ENCODE results near the gene GPN2.
"Not testable (repeated sequence)": the region's sequence is repeated elsewhere in the genome, so short reads cannot be mapped to it uniquely, and the experiment has no call there.

The GPN2 gene

GRCh38 chr1:26900815-26901511 lies 10.9 kb upstream of the GPN2 start:
- DNase-seq (ENCODE audit: low spot score) = no peak

GRCh38 chr1:26900001-26900814 lies 10.1 kb upstream of the GPN2 start, which contains the start of gene GPATCH3:
Gene GPATCH3 (minus strand): TSS chr1:26900467. CDS start chr1:26900442, 25 bp downstream.
- peak; percentile 77 for DNase-seq (ENCODE audit: low spot score)

- DNase-seq (ENCODE audit: low spot score) = no peak
Measured at GRCh38 chr1:26897351-26897750, 7.3 kb upstream of the GPN2 start.

- DNase-seq (ENCODE audit: low spot score) = no peak
Measured at GRCh38 chr1:26894263-26894662, 4.2 kb upstream of the GPN2 start.

- DNase-seq (ENCODE audit: low spot score) = no peak
Measured at GRCh38 chr1:26890467-26890796, 349 bp upstream of the GPN2 start.

- no peak for DNase-seq (ENCODE audit: low spot score)
Measured at GRCh38 chr1:26888231-26888630, 1.9 kb downstream of the GPN2 start.

GRCh38 chr1:26887125-26887524 lies 3.0 kb downstream of the GPN2 start:
- DNase-seq (ENCODE audit: low spot score) = no peak

GRCh38 chr1:26882696-26883463 lies 7.2 kb downstream of the GPN2 start:
- DNase-seq (ENCODE audit: low spot score) = no peak

GRCh38 chr1:26881611-26882010 lies 8.5 kb downstream of the GPN2 start:
- not testable (repeated sequence) for DNase-seq (ENCODE audit: low spot score)

- no peak for DNase-seq (ENCODE audit: low spot score)
Measured at GRCh38 chr1:26879793-26880192, 10.3 kb downstream of the GPN2 start.

- no peak for DNase-seq (ENCODE audit: low spot score)
Measured at GRCh38 chr1:26877326-26877725, 12.8 kb downstream of the GPN2 start.

- DNase-seq (ENCODE audit: low spot score) = no peak
Measured at GRCh38 chr1:26874896-26875295, 15.2 kb downstream of the GPN2 start.

GRCh38 chr1:26873097-26873496 lies 17.0 kb downstream of the GPN2 start:
- not testable (repeated sequence) for DNase-seq (ENCODE audit: low spot score)

GRCh38 chr1:26864610-26865480 lies 25.2 kb downstream of the GPN2 start:
- peak; percentile 95 for DNase-seq (ENCODE audit: low spot score)

- no peak for DNase-seq (ENCODE audit: low spot score)
Measured at GRCh38 chr1:26863685-26864077, 26.4 kb downstream of the GPN2 start.

GRCh38 chr1:26862781-26863684 lies 27.1 kb downstream of the GPN2 start, which contains the start of gene SFN:
Gene SFN (plus strand): TSS chr1:26863149. CDS start chr1:26863213, 64 bp downstream.
- DNase-seq (ENCODE audit: low spot score) = no peak

GRCh38 chr1:26861889-26862378 lies 28.1 kb downstream of the GPN2 start:
- no peak for DNase-seq (ENCODE audit: low spot score)

GRCh38 chr1:26861286-26861701 lies 28.8 kb downstream of the GPN2 start:
- DNase-seq (ENCODE audit: low spot score) = no peak

GRCh38 chr1:26858891-26859640 lies 31.0 kb downstream of the GPN2 start:
- no peak for DNase-seq (ENCODE audit: low spot score)

- DNase-seq (ENCODE audit: low spot score) = no peak
Measured at GRCh38 chr1:26858160-26858559, 31.9 kb downstream of the GPN2 start.
